Caki2 (cell line): ENCODE data around the gene ARHGAP23. TPM values are rescaled to one million over a fixed set of nuclear protein-coding genes. Genes with fewer than 3 reads are reported as not detected.

ENCODE experiments used
- DNase-seq: peaks from one replicate; pipeline ENCODE4 v3.0.0-alpha.2; 2015; ENCODE audit warnings: low read depth
- in situ Hi-C: cut with HindIII; loops from 2 replicates; pipeline ENCODE4 v1.10.0; 2016; ENCODE audit warnings: low sequenced_read_pairs, low pct_unique_long_range_greater_than_20kb, mixed read lengths
- total RNA-seq: library from RNA; depleted of rRNA; stranded (reverse); fragments of >200 nt; shearing (Covaris generic); gene quantifications from 2 replicates; pipeline ENCODE4 v1.2.3, GENCODE V29; 2014; ENCODE audit warnings: low replicate concordance; rRNA removed

Gene ARHGAP23, protein sequence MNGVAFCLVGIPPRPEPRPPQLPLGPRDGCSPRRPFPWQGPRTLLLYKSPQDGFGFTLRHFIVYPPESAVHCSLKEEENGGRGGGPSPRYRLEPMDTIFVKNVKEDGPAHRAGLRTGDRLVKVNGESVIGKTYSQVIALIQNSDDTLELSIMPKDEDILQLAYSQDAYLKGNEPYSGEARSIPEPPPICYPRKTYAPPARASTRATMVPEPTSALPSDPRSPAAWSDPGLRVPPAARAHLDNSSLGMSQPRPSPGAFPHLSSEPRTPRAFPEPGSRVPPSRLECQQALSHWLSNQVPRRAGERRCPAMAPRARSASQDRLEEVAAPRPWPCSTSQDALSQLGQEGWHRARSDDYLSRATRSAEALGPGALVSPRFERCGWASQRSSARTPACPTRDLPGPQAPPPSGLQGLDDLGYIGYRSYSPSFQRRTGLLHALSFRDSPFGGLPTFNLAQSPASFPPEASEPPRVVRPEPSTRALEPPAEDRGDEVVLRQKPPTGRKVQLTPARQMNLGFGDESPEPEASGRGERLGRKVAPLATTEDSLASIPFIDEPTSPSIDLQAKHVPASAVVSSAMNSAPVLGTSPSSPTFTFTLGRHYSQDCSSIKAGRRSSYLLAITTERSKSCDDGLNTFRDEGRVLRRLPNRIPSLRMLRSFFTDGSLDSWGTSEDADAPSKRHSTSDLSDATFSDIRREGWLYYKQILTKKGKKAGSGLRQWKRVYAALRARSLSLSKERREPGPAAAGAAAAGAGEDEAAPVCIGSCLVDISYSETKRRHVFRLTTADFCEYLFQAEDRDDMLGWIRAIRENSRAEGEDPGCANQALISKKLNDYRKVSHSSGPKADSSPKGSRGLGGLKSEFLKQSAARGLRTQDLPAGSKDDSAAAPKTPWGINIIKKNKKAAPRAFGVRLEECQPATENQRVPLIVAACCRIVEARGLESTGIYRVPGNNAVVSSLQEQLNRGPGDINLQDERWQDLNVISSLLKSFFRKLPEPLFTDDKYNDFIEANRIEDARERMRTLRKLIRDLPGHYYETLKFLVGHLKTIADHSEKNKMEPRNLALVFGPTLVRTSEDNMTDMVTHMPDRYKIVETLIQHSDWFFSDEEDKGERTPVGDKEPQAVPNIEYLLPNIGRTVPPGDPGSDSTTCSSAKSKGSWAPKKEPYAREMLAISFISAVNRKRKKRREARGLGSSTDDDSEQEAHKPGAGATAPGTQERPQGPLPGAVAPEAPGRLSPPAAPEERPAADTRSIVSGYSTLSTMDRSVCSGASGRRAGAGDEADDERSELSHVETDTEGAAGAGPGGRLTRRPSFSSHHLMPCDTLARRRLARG (N-terminal part only)
- 1.4 and 2.3 TPM in 2 replicates for total RNA-seq

DNA sequence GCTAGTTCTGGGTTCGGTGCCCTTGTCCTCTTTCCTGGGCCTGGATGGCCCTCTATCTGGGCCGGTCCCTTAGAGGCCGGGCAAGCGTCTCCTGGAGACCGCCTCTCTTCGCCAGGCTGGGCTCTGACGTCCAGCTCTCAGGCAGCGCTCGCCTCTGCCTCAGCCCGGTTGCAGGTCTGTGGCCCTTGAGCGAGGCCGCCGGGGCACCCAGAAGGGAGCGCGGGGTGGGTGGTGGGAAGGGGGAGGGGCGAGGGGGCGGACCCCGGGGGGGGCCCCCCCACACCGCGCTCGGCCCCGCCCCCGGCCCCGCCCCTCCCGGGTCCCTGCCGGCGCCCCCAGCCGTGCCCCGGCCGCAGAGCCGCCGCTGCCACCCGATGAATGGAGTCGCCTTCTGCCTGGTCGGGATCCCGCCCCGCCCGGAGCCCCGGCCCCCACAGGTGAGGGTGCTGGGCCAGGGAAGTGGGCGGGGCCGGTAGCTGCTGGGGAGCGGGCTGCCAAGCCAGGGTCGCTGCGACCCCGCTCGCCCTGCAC is at the start of gene ARHGAP23:
Gene ARHGAP23, plus strand, starts transcription at position 353 of the 531 bp plus-strand sequence. Its CDS starts 22 bp downstream, at position 375.
- in situ Hi-C loops = no loop called here
- peak; percentile 16 for DNase-seq

DNA sequence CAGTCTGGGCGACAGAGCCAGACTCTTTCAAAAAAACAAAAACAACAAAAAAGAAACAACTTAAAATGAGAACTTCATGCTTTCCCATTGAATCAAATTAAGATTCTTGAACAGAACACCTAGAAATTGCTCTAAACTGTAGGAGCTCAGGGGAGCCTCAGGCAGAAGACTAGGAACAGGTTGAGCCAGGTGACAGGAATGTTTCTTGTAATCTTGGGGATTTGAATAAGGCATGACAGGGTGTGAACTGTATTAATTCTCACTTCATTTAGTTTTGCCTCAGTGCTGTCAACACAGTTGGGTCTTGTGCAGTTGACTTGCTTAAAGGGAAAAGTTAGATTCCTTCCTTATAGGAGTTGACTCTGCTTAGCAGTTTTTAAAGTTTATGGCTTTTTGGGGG is 48.8 kb upstream of the ARHGAP23 start:
- in situ Hi-C loops = no loop called here
- DNase-seq = no peak

DNA sequence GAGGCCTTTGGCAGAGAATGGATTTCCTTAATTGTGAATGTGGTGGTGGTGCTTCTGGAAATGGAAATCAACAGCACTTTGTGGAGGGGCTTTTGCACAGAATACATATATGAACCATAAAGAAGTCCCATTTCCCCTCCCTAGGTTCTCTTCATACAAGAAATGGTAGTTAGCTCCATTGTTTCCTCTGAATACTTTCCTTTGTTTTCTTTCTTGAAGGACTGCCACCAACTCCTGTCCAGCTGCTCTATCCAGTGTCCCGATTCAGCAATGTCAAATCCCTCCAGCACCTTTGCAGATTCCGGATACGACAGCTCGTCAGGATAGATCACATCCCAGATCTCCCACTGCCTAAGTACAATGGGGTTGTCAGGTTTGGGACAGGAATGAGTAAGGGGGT is 33.2 kb upstream of the ARHGAP23 start:
- DNase-seq = no peak
- in situ Hi-C loops = no loop called here

DNA sequence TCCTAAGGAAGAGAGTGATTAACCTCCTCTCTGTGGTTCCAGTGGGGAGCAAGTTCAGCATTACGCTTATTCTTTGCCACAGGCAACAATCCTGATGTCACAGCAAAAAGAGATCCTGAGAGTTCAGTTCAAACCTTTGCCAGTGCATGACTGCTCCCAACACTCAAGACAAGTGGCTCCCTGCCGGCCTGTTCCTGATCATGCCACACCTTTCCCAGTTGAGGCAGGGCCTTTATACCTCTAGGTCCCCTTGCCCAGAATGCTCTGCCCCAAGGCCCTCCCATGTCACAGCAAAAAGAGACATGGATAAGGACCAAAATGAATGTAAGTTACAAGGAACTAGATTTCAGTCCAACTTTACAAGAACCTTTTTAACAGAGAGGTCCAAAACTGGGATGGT is 31.0 kb upstream of the ARHGAP23 start:
- in situ Hi-C loops = no loop called here
- no peak for DNase-seq

DNA sequence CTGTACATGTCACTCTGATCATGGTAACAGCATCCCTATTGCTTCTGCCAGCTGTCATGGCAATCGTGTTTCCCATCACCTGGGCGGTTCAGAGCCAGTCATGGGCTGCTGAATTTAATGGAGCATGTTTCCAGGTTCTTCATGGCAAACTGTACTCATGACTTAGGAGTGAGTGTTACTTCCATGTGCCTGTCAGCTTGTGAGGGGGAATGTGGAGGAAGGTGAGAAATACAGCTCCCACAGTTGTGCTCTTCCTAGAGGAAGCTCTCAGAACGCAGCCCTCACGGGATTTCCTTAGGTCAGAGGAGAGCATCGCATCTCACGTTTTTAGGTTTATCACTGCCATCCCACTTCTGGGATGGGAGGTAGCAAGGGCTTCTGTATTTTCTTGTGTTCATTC is 28.0 kb upstream of the ARHGAP23 start:
- in situ Hi-C loops = no loop called here
- no peak for DNase-seq

DNA sequence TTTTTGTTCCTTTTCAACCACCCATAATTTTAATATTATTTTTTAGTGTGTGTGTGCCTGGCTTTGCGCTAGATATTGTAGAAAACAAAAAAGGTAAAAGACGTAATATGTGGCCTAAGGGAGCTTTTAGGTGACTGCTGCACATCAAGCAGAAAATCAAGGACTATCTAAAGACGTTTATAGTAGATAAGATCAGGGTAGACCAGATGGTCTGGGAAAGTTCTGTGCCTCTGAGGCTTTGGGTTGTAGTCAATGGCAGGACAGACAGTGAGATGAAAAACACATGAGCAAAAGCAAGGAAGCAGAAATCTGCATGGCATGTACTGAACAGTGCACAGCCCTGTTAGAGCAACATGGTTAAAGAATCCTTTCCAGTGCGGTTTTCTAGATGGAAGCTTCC is 26.8 kb upstream of the ARHGAP23 start:
- no peak for DNase-seq
- in situ Hi-C loops = no loop called here

DNA sequence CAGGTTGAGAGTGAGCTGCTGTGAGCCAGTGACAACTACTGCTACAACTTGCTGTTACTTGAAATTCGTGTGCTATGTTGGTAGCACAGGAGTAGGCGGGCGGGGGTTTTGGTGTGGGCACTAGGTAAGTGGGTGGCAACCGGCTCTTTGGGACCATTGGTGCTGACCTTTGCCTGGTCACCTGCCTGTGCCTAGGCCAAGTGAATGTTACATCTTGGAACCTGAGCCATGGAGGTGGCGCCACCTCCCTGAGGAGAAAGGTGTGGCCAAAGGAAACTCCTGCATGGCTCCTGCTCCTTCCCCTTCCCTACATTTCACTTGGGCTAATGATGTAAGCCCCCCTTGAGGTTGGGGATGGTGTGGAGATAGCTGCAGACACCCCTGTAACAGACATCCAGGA is 25.4 kb upstream of the ARHGAP23 start:
- in situ Hi-C loops = no loop called here
- DNase-seq = no peak

DNA sequence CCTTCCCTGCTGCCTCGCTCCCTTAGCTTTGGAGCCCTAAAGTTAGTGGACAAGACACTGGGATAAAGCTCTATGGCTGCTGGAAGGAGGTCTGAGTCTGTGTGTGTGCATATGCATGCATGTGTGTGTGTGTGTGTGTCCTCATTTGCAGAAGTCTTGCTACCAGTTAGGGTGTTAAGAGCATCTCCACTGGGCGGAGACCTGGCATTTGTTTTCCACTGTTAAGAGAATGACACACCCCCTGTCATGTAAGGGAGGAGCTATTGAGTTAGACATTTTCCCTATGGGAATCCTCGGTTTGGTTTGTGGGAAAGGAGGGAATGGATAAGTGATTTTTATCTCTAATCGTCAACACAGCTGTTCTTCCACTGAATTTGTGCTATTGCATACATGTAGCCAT is 24.8 kb upstream of the ARHGAP23 start:
- DNase-seq = no peak
- in situ Hi-C loops = no loop called here

DNA sequence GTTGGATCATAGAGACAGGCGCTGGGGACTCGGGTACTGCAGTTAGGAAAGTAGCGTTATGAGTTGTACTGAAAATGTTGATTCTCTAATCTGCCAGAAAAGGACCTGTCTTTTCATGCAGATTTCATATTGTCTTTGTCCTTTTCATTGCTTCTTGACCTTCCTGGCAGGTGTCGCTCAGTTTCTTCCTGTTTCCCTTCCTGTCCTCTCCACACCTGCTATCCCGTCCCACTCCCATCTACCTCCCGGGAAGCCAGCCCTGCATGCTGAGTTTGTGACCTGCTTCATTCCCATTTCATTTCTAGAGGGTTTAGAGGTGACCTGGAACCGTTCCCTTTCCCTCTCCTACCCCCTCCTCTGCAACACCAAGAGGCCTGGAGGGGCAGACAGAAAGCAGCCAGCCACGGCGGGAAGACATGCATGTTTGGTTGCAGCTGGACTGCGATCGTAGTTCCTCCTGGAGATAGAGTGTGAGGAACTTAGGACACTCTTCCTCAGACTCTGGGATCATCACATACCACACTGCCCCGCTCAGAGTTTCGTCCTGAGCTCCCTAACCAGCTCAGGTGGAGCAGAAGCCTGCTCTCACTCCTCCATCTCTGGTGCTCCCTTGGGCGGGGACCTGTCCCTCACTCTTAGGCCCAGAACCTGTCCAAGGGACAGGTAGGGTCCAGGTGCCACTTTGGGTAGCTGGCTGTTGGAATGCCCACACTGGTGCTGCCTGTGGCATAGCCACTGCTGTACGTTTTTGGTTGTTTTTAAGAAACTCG is 23.9 kb upstream of the ARHGAP23 start:
- in situ Hi-C loops = no loop called here
- no peak for DNase-seq

DNA sequence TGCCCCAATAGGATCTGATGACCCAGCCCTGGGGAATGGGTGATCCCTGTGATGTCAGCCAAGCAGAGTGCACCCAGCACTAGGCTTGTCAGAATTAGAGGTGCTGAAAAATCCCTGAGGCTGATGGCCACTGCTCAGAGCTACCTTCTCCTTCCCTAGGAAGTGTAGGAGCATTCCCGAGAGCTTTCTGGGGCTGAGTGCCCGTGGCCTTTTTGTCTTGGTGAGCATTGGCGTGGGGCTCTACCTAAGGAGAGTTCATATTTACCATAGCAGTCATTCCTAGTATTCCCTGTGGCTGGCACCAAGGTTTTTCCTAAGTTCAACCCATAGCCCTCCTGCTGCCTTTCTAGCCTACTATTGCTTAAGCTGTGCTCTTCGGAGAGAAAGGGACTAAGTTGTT is 22.6 kb upstream of the ARHGAP23 start:
- in situ Hi-C loops = no loop called here
- DNase-seq = no peak

DNA sequence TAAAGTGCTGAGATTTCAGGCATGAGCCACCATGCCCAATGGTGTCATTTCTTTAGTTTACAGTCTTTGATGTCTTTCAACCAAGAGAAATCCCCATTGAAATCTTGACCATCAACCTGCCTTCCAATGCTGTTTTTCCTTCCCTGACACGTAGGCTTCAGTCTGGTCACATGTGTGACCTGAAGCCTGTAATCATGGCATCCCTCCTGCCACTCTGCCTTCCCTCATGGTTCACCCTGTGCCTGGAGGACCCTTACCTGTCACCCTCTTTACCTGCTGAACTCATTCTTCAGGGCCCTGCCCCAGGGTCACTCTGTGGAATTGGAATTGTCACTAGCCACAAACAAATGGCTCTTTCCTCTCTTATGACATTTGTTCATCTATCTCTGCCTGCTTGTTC is 18.1 kb upstream of the ARHGAP23 start:
- DNase-seq = no peak
- in situ Hi-C loops = no loop called here

DNA sequence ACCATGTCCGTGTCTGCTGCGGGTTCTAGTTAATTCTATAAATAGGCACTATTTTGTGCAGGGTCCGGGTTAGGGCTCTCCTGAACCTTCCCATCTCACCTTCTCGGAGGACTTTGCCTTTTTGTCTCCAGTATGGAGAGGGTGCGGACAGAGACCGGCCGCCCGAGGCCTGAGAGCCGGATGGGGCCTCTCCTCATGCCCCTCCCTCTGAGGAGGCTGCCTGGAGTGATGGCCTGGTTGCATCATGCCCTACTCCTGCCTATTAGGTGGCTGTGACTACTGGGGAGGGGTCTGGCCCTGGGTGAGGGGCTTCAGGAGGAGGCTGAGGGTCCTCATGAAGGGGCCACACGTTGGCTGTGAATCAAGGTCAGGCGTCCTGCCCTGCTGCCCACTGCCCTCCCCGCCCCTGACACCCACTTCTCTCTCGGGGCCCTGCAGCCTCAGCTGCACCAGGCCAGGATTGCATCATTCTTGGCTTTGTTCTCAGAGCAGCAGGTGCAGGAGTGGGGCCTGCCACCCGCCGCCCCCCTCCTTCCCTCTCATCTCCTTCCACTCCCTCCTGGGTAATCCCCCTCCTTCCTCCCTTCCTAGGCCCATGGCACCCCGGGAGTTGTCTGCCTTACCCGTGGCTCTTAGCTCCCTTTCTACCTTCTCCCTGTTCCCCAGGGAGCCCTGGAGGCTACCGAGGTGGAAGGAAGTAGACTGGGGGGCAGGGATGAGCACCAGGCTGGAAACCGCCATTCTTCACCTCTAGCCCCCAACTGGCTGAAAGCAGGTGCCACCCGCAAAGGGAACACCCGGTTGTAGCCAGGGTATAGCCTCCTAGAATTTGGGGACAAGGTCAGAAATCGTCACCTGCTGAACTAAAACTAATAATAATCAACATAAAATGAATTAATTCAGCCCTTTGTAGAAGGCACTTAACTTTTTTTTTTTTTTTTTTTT is 12.7 kb upstream of the ARHGAP23 start:
- in situ Hi-C loops = no loop called here
- DNase-seq = no peak

DNA sequence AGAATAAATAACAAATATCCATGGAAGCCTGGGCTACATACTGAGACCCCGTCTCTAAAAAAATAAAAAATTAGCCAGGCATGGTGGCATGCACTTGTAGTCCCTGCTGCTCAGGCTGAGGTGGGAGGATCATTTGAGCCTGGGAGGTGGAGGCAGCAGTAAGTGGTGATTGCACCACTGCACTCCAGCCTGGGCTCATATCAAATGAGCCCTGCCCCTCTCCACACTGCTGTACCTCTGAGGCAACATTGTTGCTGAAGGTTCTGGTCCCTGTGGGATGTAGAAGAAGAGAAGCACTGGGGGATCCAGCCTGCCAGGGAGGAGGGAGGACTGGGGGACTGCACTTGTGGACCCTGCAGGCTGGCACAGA is 11.4 kb upstream of the ARHGAP23 start:
- in situ Hi-C loops = no loop called here

DNA sequence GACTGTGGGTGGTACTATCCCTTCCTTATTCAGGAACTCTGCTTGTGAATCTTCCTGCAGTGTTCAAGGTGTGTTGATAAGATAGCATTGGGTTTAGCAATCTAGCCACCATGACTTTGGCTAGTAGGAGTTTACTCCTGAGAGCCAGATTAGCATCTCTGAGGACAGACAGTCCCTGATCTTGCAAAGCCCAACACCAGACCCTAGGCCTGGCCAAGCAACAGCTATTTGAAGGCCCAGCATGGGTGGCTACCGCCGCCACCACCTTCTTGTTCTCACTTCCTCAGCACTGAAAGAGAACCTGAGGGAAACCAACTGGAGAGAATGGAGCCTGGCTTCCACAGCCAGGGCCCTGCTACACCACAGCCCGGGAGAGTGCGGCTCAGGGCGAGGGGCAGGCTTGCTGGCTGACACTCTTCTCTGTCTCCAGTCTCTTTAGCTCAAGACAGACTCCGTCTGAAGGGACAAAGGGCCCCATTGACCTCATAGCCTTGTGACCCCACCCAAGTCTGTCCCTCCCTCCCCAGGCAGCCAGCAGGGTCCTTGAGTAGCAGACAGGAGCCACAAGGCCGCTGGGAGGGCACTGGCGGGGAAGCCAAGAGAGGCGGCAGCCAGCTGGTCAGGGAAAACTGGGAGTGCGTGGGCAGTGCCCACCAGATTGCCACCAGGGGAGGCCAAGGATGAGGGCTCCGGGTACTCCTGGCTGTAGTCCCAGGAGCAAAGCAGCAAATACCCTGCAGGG is 10.9 kb upstream of the ARHGAP23 start:
- in situ Hi-C loops = no loop called here

More for the DNA sequence above, 11.4 kb upstream of the ARHGAP23 start:
- no peak for DNase-seq

DNA sequence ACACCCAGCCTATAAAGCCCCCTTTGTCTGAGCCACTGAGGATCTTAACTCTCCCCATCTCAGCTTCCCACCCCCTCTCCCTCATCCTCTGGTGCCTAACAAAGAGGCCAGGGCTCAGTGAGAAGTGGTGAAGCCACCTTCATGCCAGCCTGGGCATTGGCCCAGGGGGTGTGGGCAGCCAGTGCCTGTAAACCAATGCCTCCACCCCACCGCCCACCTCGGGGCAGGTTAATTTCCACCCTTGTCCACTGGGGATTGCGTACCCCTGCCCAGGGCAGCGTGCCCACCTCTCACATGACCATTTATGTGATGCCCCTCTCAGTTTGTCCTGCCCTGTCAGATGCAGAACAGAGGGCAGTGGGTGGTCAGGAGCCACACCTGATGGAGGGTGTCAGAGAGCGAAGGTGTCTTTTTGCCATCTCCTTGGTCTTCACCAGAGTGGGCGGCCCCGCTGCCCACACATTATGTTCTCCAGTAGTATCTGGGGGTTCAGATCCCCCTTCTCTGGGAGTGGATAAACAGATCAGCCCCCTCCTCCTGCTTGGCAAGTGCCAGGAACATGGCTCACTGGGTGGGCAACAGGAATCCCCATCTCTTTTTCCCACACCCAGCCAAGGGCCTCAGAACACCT is 10.1 kb upstream of the ARHGAP23 start:
- in situ Hi-C loops = no loop called here
- no peak for DNase-seq

More for the DNA sequence above, 10.9 kb upstream of the ARHGAP23 start:
- no peak for DNase-seq
